GM21737 (cell line): ENCODE results near the gene HIVEP1.
"Not testable (repeated sequence)": the region's sequence is repeated elsewhere in the genome, so short reads cannot be mapped to it uniquely, and the experiment has no call there.

ENCODE experiments used
- ATAC-seq: cut with Tn5 transposase; IDR thresholded peaks from one replicate; pipeline ENCODE4 v1.9.1; 2021; ENCODE audit warnings: mild to moderate bottlenecking, moderate library complexity; ENCODE audit not compliant: unreplicated experiment

Gene HIVEP1

GRCh38 chr6:12151433-12151820 is 139.3 kb downstream of the HIVEP1 start:
- no peak for ATAC-seq

DNA sequence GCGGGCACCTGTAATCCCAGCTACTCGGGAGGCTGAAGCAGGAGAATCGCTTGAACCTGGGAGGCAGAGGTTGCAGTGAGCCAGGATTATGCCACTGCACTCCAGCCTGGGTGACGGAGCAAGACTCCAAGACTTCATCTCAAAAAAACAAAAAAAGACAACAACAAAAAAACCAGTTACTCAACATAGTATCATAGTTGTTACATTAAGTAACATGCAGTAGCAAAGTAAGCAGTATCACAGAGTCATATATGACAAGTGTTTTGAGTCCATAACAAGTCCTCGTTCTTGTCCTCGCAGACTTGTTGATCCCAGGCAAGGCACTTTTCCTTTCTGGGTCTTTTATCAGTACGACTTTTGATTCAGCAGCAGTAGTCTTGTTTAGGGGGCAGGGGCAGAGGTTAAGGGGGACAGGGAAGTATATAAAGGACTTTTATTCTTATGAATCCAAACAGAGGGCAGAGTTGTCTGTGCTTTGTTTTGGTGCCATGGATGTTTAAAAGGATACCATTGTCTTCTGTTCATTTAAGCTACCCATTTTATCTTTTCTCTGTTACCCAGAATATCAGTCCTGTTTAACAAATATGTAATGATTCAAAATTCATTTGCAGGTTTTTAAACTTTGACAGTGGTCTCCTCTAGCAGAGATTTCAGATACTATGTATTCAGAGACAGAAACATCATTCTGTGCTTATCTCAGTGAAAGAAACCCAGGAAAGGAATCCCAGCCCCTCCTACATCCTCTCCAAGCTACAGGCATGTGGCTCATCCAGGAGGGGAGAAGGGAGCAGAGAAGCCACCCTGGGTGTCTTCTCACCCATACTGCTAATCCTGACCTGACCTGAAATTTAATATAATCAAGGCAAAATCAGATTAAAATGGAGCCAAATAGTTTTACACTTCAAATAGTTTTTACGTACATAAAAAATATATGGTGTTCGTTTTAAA is 140.2 kb downstream of the HIVEP1 start:
- ATAC-seq: no peak

GRCh38 chr6:12155769-12156168 is 143.7 kb downstream of the HIVEP1 start:
- not testable (repeated sequence) for ATAC-seq

DNA sequence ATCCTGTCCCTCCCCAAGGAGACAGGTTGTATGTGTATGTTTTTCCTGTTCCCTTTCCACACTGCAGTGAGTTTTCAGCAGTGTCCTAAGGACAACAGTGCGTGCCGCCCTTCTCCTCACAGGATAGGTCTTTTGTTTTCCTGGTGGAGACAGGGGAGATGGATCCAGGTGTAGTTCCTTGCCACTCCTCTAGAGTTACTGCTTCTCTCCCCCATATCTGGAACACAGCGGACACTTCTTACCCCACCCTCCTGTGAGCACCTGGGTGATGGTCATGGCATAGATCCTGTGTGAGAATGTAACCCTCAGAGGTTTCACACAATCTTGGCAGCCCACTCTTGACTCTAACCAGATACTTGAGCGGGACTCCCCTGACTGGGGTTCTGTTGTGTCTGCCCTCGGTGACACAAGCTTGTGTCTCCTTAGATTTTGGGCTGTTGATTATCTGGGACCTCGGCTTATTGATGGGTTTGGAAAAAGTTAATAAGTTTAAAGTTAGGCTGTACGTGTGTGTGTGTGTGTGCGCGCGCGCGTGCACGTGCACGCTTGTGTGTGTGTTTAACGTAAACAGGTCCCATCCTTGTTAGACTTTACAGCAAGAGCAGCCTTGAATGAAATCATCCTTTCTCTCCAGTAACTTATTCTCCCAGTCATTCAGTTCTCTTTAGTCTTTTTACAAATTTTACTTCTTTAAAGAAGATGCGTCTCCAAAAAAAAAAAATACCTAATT is 146.7 kb downstream of the HIVEP1 start:
- no peak for ATAC-seq

- ATAC-seq: no peak
Measured at GRCh38 chr6:12160326-12160725, 148.2 kb downstream of the HIVEP1 start.

DNA sequence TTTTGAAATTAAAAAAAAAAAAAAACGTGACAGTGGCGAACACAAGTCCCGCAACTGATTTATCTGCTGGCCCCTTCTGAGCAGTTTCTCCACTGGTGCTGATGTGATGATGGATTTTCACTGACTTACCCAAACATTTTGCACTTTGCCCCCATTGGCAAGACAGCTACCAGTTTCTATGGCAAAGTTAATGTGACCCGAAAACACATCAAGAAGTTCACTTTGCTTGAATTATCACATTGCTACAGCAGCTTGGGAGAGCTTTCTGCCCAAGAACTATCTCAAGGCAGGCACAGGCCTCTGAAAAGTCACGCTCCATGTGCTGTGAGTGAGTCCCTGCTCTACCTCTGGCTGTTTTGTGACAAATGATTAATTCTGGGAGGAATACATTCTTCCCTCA is 150.1 kb downstream of the HIVEP1 start:
- no peak for ATAC-seq

- ATAC-seq: peak; percentile 77
Measured at GRCh38 chr6:12163149-12163548, 151.0 kb downstream of the HIVEP1 start.

DNA sequence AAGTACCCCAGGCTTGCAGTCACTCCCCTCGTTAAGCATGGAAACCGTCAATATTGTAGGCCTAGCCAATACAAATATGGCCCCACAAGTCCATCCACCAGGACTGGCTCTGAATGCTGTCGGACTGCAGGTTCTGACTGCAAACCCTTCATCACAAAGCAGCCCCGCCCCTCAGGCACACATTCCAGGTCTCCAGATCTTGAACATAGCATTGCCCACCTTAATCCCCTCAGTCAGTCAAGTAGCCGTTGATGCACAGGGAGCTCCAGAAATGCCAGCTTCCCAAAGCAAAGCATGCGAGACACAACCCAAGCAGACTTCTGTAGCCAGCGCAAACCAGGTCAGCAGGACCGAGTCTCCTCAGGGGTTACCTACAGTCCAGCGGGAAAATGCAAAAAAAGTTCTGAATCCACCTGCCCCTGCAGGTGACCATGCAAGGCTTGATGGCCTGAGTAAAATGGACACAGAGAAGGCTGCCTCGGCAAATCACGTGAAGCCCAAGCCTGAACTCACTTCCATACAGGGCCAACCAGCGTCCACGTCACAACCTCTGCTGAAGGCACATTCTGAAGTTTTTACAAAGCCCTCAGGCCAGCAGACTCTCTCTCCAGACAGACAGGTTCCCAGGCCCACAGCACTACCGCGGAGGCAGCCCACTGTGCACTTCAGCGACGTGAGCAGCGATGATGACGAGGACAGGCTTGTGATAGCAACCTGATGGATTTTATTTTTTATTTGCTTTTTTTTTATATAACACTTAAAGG is 151.8 kb downstream of the HIVEP1 start:
- ATAC-seq: no peak

- no peak for ATAC-seq
Measured at GRCh38 chr6:12164508-12164770, 152.3 kb downstream of the HIVEP1 start.

GRCh38 chr6:12165297-12165696 is 153.2 kb downstream of the HIVEP1 start:
- ATAC-seq: no peak

DNA sequence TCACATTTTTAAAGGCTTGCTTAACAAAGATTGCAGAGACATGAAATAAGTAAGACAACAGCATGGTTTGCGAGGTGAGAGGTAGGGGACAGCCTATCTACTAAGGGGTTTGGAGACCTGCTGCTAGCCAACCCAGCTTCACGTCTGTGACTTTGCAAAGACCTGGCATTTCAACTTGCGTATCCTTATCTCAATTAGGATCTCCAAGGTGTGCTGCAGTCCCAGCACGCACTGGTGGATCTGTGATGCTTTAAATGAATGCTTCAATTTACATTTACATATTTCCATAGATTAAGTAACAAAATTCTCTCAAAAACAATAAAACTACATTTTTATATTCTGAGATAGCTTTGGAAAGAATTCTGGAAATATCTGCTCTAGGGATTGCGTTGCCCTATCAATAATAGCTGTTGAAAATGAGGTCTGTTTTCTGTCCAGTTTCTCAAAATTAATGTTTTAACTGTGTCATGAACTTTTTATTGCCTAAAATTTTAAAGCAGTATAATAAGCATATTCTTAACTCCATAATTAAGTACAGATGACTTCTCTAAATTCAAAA is 153.7 kb downstream of the HIVEP1 start:
- ATAC-seq: no peak

DNA sequence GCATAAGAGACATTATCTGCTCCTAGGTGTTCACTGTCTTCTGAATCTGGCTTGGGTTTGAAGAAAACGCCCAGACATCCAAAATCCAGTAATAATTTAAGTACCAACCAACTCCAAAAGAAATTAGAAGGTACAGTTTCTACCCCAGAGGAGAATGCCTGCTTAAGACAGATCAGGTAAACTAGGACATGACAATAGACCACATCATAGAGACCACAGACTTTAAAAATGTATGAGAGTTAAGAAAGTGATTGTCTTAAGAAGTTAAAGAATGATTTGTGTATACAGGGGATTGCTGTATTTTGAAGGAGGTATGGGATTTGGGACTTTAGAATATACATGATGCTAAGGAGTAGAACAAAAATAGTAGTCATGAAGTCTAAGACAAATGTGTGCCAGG is 157.3 kb downstream of the HIVEP1 start:
- no peak for ATAC-seq

- no peak for ATAC-seq
Measured at GRCh38 chr6:12170351-12171092, 158.4 kb downstream of the HIVEP1 start.

DNA sequence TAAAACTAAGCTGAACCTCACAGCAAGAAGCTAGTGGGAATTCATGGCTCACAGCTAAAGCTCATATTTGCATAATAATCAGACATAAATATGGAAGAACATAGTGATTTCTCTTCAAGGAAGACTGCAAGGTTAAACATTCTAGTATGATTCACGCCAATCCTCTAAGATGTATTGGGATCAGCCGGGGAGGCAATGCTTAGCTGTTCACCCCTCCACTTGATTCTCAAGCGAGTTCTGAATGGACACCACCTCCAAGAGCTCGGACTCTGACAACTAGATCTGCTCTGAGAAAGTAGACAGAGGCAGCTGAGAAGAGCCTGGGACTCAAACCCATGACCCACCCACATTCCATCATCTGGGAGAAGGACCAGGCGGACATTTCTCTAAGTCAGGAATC is 159.6 kb downstream of the HIVEP1 start:
- no peak for ATAC-seq

DNA sequence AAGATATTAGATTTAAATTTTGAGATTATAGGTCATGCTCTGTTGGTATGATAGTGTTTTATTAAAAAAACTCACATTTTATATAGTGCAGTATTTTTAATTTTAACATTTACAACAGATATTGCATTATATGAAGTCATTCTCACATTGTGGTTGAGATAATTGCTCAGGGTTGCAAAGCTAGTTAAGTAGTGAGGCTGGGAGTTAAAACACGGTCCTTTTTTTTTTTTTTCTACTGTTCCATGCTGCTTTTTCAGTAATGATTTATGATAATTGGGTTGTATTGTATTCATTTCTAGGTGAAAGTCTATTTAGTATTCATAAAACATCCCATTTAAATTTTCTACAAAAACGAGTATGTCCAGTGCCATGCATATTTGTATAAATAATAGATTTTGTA is 160.5 kb downstream of the HIVEP1 start:
- no peak for ATAC-seq

- no peak for ATAC-seq
Measured at GRCh38 chr6:12173181-12173580, 161.1 kb downstream of the HIVEP1 start.

- no peak for ATAC-seq
Measured at GRCh38 chr6:12173661-12174060, 161.5 kb downstream of the HIVEP1 start.

DNA sequence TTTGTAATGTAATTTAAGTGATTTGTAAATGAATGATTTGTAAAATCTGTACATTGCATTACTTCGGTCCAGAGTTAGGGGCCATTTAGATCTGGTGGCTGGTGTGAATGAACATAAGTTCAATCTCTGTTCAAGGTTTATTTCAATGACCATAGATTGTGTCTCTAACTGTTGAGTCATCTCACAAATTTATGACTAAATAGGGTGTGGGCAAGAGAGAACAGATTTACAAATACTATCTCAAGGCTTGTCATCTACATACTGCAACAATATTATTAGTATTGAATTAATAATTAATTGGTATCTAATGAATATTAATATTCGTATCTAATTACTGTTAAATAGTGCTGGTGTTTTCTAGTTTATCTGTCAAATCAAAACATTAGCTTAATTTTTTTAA is 162.8 kb downstream of the HIVEP1 start:
- no peak for ATAC-seq

DNA sequence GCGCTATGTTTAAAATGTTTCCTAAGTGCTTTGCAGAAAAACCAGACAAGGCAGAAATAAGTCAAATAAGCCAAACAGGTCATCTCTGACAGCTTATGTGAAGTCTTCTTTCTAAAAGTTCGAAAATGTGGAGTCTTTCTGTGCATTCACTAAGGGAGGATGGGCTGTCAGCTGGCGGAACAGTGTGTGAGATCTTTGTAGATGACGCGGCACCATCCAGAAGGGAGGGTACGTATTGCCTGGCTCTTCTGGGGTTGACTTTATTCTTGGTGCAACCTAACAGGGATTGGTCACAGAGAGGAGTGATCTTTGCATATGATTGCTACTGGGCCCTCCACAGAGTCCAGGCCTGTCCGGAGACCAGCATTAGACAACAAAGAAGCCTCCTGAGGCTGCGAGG is 163.5 kb downstream of the HIVEP1 start:
- ATAC-seq: no peak

- ATAC-seq: not testable (repeated sequence)
Measured at GRCh38 chr6:12176782-12177181, 164.7 kb downstream of the HIVEP1 start.

DNA sequence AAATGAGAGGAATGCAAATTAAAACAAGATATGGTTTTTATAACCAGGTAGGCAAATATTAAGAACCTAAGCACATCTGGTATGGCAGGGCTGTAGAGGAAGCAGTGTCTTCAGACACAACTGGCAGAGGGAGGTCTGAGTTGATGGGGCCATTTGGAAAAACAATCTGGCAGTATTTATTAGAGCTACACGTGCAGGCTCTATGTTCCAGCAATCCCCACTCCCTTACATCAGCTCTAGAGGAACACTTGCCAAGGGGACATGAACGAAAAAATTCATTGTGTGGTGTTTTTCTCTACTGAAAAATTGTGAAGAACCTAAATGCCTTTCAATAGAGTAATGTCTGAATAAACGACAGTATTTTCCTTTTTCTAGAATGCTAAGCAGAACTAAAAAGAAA is 166.4 kb downstream of the HIVEP1 start:
- ATAC-seq: no peak
